HUDEP-2 (cell line): ENCODE measurements around the gene HDAC3.

Experiments
- DNase-seq, 76 experiments: peaks; one replicate each; lab custom pipeline; 2025; ENCODE audit not compliant: unreplicated experiment in 76 of 76; lab: John Stamatoyannopoulos, UW

HDAC3 gene

GRCh38 chr5:141636413-141637122 lies at the start of gene HDAC3, which contains the start of gene RELL2:
TSS of gene HDAC3 (minus strand) at chr5:141636849. CDS start at chr5:141636790, 59 bp downstream.
TSS of gene RELL2 (plus strand) at chr5:141636997. CDS start at chr5:141638226, 1,229 bp downstream.
- peak in 73 of 76 experiments; percentile 26 to 95 (median 82) for DNase-seq

- no peak for DNase-seq
These were observed 48.9 kb upstream of the HDAC3 start for GRCh38 chr5:141685591-141685990.

DNA sequence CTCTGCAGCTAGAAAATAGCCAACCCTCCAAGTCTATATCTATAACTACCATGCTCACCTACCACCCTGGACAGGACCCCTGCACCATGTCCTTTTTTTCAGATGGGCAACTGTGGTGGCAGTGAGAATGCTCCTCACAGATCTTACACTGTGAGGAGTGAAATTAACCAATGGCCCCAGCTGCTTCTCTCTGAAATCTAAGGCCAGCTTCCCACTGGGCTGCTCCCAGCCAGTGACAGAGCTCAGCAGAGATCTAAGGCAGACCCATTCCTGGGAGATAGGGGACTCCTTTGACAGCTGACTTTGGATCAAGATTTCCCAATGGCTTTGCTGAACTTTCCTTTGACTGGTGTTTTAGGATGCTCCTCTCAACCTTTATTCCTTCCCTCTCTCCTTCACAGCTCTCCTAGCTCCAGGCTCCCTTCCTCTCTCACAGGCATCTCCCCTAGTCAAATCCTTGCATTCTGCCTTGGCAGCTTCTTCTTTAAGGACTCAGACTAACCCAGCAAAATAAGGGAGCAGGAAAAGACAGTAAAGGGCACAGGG lies 47.0 kb upstream of the HDAC3 start:
- DNase-seq: no peak

GRCh38 chr5:141681695-141682641 lies 45.3 kb upstream of the HDAC3 start, which contains the start of gene ARAP3:
TSS of gene ARAP3 (minus strand) at chr5:141682230. CDS start at chr5:141680486, 1,744 bp downstream.
- peak in 73 of 76 experiments; percentile 21 to 90 (median 74) for DNase-seq

DNA sequence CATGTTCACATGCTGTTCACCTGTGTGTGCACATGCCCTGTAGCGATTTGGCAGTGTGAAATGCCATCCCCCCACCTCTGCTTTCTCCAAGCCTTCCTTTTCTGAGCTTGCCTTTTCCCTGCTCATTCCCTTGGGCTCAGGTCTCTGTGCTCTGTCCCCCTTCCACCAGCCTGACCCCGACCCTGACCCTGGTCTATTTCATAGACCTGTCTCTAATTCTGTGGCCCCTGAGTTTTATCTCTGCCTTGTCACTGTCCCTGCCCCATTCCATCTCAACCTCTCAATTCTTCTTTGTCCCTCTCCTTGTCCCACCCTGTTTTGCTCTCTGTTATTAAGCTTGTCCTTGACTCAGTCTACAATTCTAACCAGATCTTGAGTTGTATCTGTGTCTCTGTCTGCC lies 44.6 kb upstream of the HDAC3 start:
- DNase-seq: no peak

- DNase-seq: no peak
These were observed 44.1 kb upstream of the HDAC3 start for GRCh38 chr5:141680751-141681201.

- no peak for DNase-seq
These were observed 43.5 kb upstream of the HDAC3 start for GRCh38 chr5:141680178-141680577.

- DNase-seq: no peak
These were observed 40.8 kb upstream of the HDAC3 start for GRCh38 chr5:141677415-141677814.

GRCh38 chr5:141675672-141676071 lies 39.0 kb upstream of the HDAC3 start:
- DNase-seq: no peak

GRCh38 chr5:141674747-141675146 lies 38.1 kb upstream of the HDAC3 start:
- DNase-seq: no peak

DNA sequence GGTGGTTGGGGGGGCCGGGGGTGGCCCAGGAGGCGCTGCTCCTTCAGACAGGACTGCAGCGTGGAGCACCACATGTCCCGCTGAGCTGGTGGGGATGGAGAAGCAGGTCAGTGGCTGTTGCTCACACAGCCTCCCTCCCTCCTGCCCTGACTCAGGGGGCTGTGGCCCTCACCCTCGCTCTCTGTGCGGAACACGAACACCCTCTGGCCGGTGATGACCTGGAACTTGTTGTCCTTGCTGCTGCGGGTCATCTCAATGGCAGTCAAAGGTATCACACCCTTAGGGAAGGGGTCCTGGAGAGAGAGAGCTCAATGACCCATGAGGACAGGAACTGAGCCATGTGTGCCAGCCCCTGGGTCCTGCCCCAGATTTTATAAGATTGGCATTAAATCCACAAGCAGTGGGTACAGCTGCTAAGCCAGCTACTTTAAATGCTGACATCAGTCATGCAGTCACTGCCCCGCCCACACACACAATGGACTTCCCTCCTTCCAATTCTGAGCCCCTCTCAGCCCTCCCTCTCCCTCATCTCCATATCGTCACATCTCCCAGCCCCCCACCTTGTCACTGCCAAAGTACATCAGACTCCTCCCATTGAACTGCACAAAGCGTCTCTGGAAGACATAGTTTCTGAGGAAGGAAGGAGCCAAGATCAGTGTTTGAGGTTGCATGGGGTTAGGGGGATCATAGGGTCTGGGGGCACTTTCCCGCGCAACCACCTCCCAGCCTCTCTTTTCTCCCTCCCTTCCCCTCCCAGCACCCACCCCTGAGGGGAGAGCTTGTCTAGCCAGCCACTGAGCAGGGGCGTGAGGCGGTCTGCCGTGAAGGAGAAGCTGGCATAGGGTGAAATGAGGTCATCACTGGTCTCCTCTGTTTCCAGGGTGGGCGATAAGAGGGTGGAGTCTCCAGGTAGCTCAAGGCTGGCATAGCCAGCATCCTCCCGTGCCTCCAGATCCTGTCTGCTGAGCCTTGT lies 36.5 kb upstream of the HDAC3 start:
- DNase-seq: peak in 3 of 76 experiments; percentile 4 to 18 (median 9)

- no peak for DNase-seq
These were observed 35.6 kb upstream of the HDAC3 start for GRCh38 chr5:141672071-141672840.

DNA sequence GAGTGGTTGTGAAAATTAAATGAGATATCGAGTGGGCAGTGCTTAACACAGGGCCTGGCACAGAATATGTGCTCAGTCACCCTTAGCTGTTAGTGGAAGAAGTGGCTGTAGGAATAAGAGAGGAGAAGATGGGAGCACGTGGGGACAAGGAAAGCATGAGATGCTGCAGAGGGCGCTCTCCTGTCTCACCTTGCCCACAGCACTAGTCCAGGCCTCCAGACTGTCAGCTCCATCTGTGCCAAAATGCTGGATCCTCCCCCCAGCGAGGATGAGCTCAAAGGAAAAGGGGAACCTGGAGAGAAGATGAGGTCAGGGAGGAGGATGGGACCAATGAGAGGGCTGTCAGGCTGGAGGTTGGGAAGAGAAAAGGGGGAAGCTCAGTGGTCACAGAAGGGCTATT lies 32.9 kb upstream of the HDAC3 start:
- no peak for DNase-seq

GRCh38 chr5:141668601-141669265 lies 32.1 kb upstream of the HDAC3 start:
- DNase-seq: no peak

DNA sequence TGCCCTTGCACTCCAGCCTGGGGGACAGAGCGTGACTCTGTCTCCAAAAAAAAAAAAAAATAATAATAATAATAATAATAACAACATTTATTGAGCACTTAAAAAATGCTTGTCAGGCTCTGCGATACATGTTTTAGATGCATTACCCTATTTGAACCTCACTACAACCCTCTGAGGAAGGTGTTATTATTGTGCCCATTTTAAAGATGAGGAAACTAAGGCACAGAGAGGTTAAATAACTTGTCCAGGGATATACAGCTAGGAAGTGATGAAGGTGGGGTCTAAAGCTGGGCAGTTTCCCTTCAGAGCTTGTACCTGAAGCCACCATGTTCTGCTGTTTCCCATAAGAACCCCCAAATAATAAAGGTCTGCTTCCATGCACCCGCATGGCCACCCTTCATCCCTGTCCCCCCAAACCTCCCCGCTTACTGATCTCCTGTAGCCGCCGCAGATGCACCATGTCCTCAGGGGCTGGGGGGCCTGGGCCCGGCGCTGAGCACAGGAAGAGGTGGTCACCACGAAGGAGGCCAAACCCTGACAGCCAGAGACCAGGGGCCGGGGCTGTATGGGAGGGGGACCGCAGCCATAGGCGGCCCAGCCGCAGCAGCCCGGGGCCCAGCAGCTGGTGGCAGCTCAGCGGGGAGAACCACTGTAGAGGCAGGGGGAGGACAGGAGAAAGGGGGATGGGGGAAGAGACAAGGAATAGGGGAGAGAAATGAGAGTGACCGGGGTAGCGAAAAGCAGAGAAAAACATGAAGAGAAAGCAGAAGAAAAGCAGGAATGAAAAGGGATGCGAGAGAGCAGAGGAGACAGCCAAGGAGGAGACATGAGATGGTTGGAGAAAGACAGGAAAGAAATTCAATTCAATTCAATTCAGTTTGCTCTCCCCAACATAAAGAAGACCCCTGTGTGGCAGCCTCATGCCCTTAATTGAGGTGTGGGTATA lies 29.6 kb upstream of the HDAC3 start:
- no peak for DNase-seq

GRCh38 chr5:141664733-141665461 lies 28.2 kb upstream of the HDAC3 start:
- DNase-seq: peak in 62 of 76 experiments; percentile 2 to 73 (median 44)

GRCh38 chr5:141663506-141663905 lies 26.9 kb upstream of the HDAC3 start:
- DNase-seq: no peak
